Measurements from ENCODE around the gene LOX.

DNA sequence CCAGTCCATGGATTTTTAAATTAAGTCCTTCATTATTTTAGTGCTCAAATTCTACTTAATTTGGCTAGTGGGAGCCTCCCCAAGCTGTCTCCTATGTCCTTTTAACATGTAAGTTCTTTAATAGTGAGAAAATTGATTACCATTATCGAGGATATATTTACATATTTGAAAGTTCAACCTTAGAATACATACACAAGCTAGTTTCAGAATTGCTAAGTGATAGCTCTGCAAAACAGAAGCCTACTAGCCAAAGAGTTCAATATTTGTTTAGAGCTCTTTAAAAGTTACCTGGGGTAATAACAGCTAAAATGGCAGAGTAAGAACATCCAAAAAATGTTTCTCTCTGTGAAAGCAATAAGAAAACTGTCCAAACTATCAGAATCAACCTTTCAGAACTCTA, 48.2 kb downstream of the LOX start:
- TF ChIP-seq, protein P1, sequence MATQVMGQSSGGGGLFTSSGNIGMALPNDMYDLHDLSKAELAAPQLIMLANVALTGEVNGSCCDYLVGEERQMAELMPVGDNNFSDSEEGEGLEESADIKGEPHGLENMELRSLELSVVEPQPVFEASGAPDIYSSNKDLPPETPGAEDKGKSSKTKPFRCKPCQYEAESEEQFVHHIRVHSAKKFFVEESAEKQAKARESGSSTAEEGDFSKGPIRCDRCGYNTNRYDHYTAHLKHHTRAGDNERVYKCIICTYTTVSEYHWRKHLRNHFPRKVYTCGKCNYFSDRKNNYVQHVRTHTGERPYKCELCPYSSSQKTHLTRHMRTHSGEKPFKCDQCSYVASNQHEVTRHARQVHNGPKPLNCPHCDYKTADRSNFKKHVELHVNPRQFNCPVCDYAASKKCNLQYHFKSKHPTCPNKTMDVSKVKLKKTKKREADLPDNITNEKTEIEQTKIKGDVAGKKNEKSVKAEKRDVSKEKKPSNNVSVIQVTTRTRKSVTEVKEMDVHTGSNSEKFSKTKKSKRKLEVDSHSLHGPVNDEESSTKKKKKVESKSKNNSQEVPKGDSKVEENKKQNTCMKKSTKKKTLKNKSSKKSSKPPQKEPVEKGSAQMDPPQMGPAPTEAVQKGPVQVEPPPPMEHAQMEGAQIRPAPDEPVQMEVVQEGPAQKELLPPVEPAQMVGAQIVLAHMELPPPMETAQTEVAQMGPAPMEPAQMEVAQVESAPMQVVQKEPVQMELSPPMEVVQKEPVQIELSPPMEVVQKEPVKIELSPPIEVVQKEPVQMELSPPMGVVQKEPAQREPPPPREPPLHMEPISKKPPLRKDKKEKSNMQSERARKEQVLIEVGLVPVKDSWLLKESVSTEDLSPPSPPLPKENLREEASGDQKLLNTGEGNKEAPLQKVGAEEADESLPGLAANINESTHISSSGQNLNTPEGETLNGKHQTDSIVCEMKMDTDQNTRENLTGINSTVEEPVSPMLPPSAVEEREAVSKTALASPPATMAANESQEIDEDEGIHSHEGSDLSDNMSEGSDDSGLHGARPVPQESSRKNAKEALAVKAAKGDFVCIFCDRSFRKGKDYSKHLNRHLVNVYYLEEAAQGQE (IDR thresholded peaks at IDR 0.05; ENCODE audit: insufficient replicate concordance, low read depth) = no peak
- TF ChIP-seq, protein P2, sequence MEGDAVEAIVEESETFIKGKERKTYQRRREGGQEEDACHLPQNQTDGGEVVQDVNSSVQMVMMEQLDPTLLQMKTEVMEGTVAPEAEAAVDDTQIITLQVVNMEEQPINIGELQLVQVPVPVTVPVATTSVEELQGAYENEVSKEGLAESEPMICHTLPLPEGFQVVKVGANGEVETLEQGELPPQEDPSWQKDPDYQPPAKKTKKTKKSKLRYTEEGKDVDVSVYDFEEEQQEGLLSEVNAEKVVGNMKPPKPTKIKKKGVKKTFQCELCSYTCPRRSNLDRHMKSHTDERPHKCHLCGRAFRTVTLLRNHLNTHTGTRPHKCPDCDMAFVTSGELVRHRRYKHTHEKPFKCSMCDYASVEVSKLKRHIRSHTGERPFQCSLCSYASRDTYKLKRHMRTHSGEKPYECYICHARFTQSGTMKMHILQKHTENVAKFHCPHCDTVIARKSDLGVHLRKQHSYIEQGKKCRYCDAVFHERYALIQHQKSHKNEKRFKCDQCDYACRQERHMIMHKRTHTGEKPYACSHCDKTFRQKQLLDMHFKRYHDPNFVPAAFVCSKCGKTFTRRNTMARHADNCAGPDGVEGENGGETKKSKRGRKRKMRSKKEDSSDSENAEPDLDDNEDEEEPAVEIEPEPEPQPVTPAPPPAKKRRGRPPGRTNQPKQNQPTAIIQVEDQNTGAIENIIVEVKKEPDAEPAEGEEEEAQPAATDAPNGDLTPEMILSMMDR (IDR thresholded peaks at IDR 0.05; ENCODE audit: insufficient read depth, low read length) = no peak

All from HL-60 (cell line).